Osteoblast (primary cell): ENCODE measurements around the gene NKIRAS2. TPM values are rescaled to one million over a fixed set of nuclear protein-coding genes. Genes with fewer than 3 reads are reported as not detected.
A peak's percentile ranks its signal among the peaks of the same experiment; 100 is the strongest.

Experiments
- DNase-seq: peaks from one replicate; pipeline ENCODE4 v3.0.0; 2011; ENCODE audit warnings: low spot score, mixed read lengths; ENCODE audit not compliant: insufficient read length; ENCODE audit errors: missing footprints
- H2AFZ ChIP-seq: 2 replicates; pipeline ENCODE4 v1.6.0; 2011; ENCODE audit warnings: mild to moderate bottlenecking, low read length
- H3K27ac ChIP-seq: 2 replicates; pipeline ENCODE4 v1.5.1; 2011; ENCODE audit warnings: mild to moderate bottlenecking, low read depth, low read length, moderate library complexity
- H3K27me3 ChIP-seq: 2 replicates; pipeline ENCODE4 v1.6.0; 2012; ENCODE audit warnings: mild to moderate bottlenecking, control low read depth, inconsistent platforms, low read length, moderate library complexity; ENCODE audit not compliant: insufficient read depth
- H3K36me3 ChIP-seq: 2 replicates; pipeline ENCODE4 v1.5.1; 2011; ENCODE audit warnings: mild to moderate bottlenecking, low read length, control low read depth, moderate library complexity; ENCODE audit not compliant: insufficient read depth
- H3K4me1 ChIP-seq: 2 replicates; pipeline ENCODE4 v1.5.1; 2011; ENCODE audit warnings: mild to moderate bottlenecking, low read length, control low read depth, moderate library complexity; ENCODE audit not compliant: insufficient read depth
- H3K4me2 ChIP-seq: 2 replicates; pipeline ENCODE4 v1.6.0; 2011; ENCODE audit warnings: mild to moderate bottlenecking, low read length; ENCODE audit not compliant: insufficient read depth
- H3K4me3 ChIP-seq: fragments of 200-600 bp; sonication (generic); 3 replicates; pipeline ENCODE4 v1.5.1; 2012; ENCODE audit warnings: mild to moderate bottlenecking, low read length, inconsistent platforms; ENCODE audit not compliant: insufficient read depth
- H3K79me2 ChIP-seq: 2 replicates; pipeline ENCODE4 v1.6.0; 2012; ENCODE audit warnings: mild to moderate bottlenecking, low read length, control low read depth, inconsistent platforms; ENCODE audit not compliant: insufficient read depth
- H3K9me3 ChIP-seq: 2 replicates; pipeline ENCODE4 v1.5.1; 2011; ENCODE audit warnings: low read depth, low read length, control low read depth
- H4K20me1 ChIP-seq: 2 replicates; pipeline ENCODE4 v1.6.0; 2012; ENCODE audit warnings: mild to moderate bottlenecking, low read length, control low read depth; ENCODE audit not compliant: insufficient read depth
- total RNA-seq: library from RNA; depleted of rRNA; stranded (reverse); fragments of >200 nt; gene quantifications from 2 replicates; pipeline ENCODE4 v1.2.3, GENCODE V29; 2012
- TF ChIP-seq, protein P1 (sequence below): IDR thresholded peaks from 2 replicates; pipeline ENCODE4 v1.5.1; 2011; ENCODE audit warnings: mild to moderate bottlenecking, low read depth, low read length, moderate library complexity; ENCODE audit errors: extremely low read depth

Gene NKIRAS2
- 38.0 and 39.1 TPM in 2 replicates for total RNA-seq

DNA sequence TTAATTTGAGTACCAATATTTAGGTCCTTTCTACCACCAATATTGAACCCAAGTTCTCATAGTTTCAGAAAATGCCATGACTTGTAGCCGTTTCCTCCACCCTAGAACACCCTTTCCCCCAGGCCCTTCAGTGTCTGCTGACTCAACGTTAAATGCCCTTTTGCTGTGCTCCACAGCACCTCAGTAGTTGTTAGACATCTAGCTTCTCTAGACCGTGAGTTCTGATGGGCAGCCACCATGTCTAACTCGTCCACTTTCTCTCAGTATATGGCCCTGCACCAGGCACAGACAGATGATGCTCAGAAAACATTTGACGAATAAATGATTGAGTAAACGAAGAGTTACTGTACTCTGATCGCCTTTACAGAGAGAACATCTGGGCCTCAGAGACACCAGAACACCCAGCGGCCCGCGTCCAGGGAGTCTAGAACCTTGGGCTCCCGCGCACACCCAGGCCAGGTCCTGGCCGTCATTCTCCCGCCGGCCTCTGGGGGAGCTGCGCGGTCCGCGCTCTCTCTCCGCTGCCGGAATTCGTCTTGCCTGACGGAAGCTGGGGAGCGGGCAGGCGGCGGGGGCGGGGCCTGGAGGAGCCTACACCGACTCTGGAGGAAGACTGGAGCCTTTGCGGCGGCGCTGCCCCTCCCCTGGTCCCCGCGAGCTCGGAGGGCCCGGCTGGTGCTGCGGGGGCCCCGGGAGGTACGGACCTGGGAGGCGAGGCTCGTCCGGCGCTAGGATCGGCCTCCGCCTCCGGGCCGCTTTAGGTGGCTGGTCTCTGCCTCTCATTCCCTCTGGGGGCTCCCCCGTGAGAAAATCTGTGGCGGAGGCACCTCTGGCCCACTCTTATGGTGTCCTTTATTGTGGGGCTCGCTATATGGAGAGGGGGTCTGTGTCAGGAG is at the start of gene NKIRAS2:
Gene NKIRAS2, plus strand, starts transcription at position 582 of the 896 bp plus-strand sequence. CDS start 1,488 bp downstream, outside the sequence.
- no peaks in the 10 kb centered on the region for H4K20me1 ChIP-seq
- H3K79me2 ChIP-seq = peaks cover 51% of the 10 kb centered on the region
- TF ChIP-seq, protein P1, sequence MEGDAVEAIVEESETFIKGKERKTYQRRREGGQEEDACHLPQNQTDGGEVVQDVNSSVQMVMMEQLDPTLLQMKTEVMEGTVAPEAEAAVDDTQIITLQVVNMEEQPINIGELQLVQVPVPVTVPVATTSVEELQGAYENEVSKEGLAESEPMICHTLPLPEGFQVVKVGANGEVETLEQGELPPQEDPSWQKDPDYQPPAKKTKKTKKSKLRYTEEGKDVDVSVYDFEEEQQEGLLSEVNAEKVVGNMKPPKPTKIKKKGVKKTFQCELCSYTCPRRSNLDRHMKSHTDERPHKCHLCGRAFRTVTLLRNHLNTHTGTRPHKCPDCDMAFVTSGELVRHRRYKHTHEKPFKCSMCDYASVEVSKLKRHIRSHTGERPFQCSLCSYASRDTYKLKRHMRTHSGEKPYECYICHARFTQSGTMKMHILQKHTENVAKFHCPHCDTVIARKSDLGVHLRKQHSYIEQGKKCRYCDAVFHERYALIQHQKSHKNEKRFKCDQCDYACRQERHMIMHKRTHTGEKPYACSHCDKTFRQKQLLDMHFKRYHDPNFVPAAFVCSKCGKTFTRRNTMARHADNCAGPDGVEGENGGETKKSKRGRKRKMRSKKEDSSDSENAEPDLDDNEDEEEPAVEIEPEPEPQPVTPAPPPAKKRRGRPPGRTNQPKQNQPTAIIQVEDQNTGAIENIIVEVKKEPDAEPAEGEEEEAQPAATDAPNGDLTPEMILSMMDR = peak; percentile 73
- H2AFZ ChIP-seq = peak within 1 kb of the TSS; percentile 69
- no peaks in the 10 kb centered on the region for H3K9me3 ChIP-seq
- H3K4me1 ChIP-seq = peaks cover 25% of the 10 kb centered on the region
- H3K27ac ChIP-seq = peak within 1 kb of the TSS; percentile 68
- peaks cover 28% of the 10 kb centered on the region for H3K36me3 ChIP-seq
- H3K4me3 ChIP-seq = peak within 1 kb of the TSS; percentile 92
- DNase-seq = peak; percentile 99
- H3K4me2 ChIP-seq = peak within 1 kb of the TSS; percentile 91
- H3K27me3 ChIP-seq = no peaks in the 10 kb centered on the region

DNA sequence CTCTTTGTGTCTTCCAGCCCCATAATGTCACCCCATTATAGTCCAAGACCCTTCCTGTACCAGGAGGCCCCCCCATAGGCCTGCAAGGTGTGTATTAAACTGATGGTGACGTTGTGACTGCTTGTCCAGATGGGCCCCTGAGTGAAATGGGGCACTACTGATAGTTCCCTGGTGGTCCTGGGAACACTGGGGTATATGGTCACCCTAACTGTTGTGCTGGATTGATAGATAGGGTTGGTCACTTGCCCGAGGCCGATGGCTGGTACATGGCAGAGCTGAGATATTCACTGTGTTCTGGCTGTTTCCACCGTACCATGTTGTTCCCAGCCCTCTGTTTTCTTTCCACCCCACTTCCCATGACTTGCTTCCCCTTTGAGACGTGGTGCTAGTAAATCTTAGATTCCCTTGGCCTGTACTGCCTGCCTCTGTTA is 49.0 kb upstream of the NKIRAS2 start:
- Histone ChIP-seq H4K20me1 (peaks cover 42% of the 10 kb centered on the region), H3K4me1 (peaks cover 41% of the 10 kb centered on the region), H3K27me3 (no peaks in the 10 kb centered on the region), H3K4me3 (no peak overlapping the region), H3K9me3 (no peaks in the 10 kb centered on the region), H3K79me2 (peaks cover 65% of the 10 kb centered on the region), H3K4me2 (no peak overlapping the region), H2AFZ (no peak overlapping the region), H3K36me3 (peaks cover 75% of the 10 kb centered on the region), H3K27ac (no peak overlapping the region)
- TF ChIP-seq, protein P1 = no peak
- DNase-seq = peak; percentile 61

DNA sequence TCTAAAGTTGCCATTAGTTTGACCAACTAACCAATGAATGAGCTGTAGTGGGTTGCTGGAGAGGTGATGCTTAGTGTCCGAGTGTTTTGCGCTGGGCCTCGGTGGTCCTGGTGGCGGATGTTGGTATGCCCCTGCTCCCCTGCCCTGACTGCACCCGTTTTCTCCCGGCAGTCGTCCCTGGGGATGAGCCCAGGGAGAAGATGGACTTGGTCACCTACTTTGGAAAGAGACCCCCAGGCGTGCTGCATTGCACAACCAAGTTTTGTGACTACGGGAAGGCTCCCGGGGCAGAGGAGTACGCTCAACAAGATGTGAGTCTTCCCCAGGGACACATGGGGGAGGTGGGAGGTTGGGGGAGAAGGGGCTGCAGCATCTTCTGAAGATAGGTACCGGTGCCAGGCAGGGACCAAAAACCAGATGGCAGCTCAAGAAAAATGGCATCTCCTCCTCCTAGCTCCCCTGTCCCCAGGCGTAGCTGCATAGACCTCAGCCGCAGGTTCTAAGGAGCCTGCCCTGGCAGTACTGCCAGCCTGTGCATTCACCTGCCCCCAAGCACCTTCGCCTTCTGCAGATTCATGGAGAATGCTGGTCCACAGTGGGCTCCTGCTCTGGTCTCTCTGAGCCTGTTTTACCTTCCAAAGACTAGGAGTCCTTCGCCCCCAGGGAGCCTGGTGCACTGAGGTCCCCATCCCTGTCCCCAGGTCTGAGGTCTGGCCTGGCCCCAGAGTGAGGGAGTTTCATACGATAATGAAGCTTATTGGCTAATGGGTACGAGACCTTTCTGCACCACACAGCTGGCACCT is 48.0 kb upstream of the NKIRAS2 start:
- Histone ChIP-seq H3K27ac (peak overlapping the region; percentile 42), H3K36me3 (peaks cover 85% of the 10 kb centered on the region), H3K4me3 (no peak overlapping the region), H2AFZ (no peak overlapping the region), H3K27me3 (no peaks in the 10 kb centered on the region), H3K4me2 (no peak overlapping the region), H3K9me3 (no peaks in the 10 kb centered on the region), H3K4me1 (peaks cover 45% of the 10 kb centered on the region), H3K79me2 (peaks cover 63% of the 10 kb centered on the region), H4K20me1 (peaks cover 45% of the 10 kb centered on the region)
- DNase-seq = peak; percentile 71
- TF ChIP-seq, protein P1 = no peak
